MM.1S (cell line): ENCODE data around the gene CHI3L1.

ENCODE experiments used
- DNase-seq: peaks from one replicate; pipeline ENCODE4 v3.0.0-alpha.2; 2015
- H2AFZ ChIP-seq: fragments of 300-600 bp; sonication (generic); 2 replicates; pipeline ENCODE4 v1.6.0; 2016; ENCODE audit warnings: antibody characterized with exemption, low read length
- H3F3A ChIP-seq: fragments of 300-600 bp; sonication (generic); 2 replicates; pipeline ENCODE4 v1.6.1; 2016; ENCODE audit warnings: mild to moderate bottlenecking, antibody characterized with exemption, low read length, moderate library complexity, mixed read lengths; ENCODE audit not compliant: insufficient read depth
- H3K27ac ChIP-seq: fragments of 300-600 bp; sonication (generic); 2 replicates; pipeline ENCODE4 v1.5.1; 2016; ENCODE audit warnings: mild to moderate bottlenecking, low read length
- H3K27me3 ChIP-seq: fragments of 300-600 bp; sonication (generic); replicated peaks from 2 replicates; pipeline ENCODE4 v1.6.0; 2016; ENCODE audit warnings: low read length; ENCODE audit not compliant: insufficient read depth
- H3K36me3 ChIP-seq: fragments of 300-600 bp; sonication (generic); replicated peaks from 2 replicates; pipeline ENCODE4 v1.6.1; 2016; ENCODE audit warnings: mild to moderate bottlenecking, low read length, mixed read lengths; ENCODE audit not compliant: insufficient read depth
- H3K4me1 ChIP-seq: fragments of 300-600 bp; sonication (generic); 2 replicates; pipeline ENCODE4 v1.6.1; 2016; ENCODE audit warnings: low read length, mixed read lengths
- H3K4me2 ChIP-seq: fragments of 300-600 bp; sonication (generic); 2 replicates; pipeline ENCODE4 v1.6.0; 2016; ENCODE audit warnings: low read depth, low read length
- H3K4me3 ChIP-seq: fragments of 300-600 bp; sonication (generic); 2 replicates; pipeline ENCODE4 v1.5.1; 2016; ENCODE audit warnings: low read length, mixed read lengths
- H3K79me2 ChIP-seq: fragments of 300-600 bp; sonication (generic); 2 replicates; pipeline ENCODE4 v1.6.1; 2016; ENCODE audit warnings: mixed run types, low read length, mixed read lengths
- H3K9ac ChIP-seq: fragments of 300-600 bp; sonication (generic); 2 replicates; pipeline ENCODE4 v1.6.1; 2016; ENCODE audit warnings: low read length, mixed read lengths
- H3K9me2 ChIP-seq: fragments of 300-600 bp; sonication (generic); replicated peaks from 2 replicates; pipeline ENCODE4 v1.6.1; 2016; ENCODE audit warnings: mild to moderate bottlenecking, low read length, mixed read lengths; ENCODE audit not compliant: insufficient read depth
- H3K9me3 ChIP-seq: fragments of 300-600 bp; sonication (generic); replicated peaks from 2 replicates; pipeline ENCODE4 v1.6.1; 2016; ENCODE audit warnings: mild to moderate bottlenecking, low read length, mixed read lengths; ENCODE audit not compliant: insufficient read depth
- H4K20me1 ChIP-seq: fragments of 300-600 bp; sonication (generic); 2 replicates; pipeline ENCODE4 v1.6.1; 2016; ENCODE audit warnings: mild to moderate bottlenecking, low read length, moderate library complexity, mixed read lengths; ENCODE audit not compliant: insufficient read depth
- CTCF ChIP-seq: fragments of 300-600 bp; sonication (generic); IDR thresholded peaks from 2 replicates; pipeline ENCODE4 v1.5.1; 2016; ENCODE audit warnings: antibody characterized with exemption, low read length, mixed read lengths
- EZH2 ChIP-seq: fragments of 300-600 bp; sonication (generic); optimal IDR thresholded peaks from 2 replicates; pipeline ENCODE3; 2017; ENCODE audit warnings: low read depth, mild to moderate bottlenecking, antibody characterized with exemption, low read length, mixed read lengths
- EZH2phosphoT487 ChIP-seq: fragments of 300-600 bp; sonication (generic); IDR thresholded peaks from 2 replicates; pipeline ENCODE4 v1.6.1; 2018; ENCODE audit warnings: antibody characterized with exemption, low read length

Gene CHI3L1

DNA sequence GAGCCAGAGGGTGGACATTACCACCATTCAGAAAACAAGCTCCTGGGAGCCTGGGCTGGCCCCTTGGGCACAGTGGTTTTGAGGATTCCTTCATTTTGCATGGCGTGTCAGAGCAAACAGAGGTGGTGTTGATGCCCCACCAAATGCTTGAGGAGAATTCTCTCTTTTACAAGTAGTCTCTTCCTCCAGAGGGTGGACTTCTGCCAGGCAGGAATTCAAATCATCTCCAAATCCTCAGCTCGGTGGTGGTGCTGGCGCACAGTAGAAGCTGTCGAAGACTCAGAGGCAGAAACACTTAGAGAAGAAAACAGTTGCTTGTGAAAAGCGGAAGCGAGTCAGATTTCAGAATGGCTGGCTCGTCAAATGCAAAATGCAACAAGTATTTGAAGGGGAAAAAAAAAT is 3.4 kb upstream of the CHI3L1 start:
- H3K4me3 ChIP-seq = no peak overlapping the region
- H3K4me1 ChIP-seq = no peaks in the 10 kb centered on the region
- DNase-seq = no peak
- no peaks in the 10 kb centered on the region for H3K27me3 ChIP-seq
- H3F3A ChIP-seq = no peaks in the 10 kb centered on the region
- H3K79me2 ChIP-seq = no peaks in the 10 kb centered on the region
- no peaks in the 10 kb centered on the region for H3K9me2 ChIP-seq
- no peaks in the 10 kb centered on the region for H3K36me3 ChIP-seq
- H3K9ac ChIP-seq = no peak overlapping the region
- no peak overlapping the region for H3K27ac ChIP-seq
- no peak overlapping the region for H3K4me2 ChIP-seq
- H3K9me3 ChIP-seq = no peaks in the 10 kb centered on the region
- H4K20me1 ChIP-seq = no peaks in the 10 kb centered on the region
- H2AFZ ChIP-seq = no peak overlapping the region
- TF ChIP-seq EZH2phosphoT487 (no peak), CTCF (no peak), EZH2 (no peak)

DNA sequence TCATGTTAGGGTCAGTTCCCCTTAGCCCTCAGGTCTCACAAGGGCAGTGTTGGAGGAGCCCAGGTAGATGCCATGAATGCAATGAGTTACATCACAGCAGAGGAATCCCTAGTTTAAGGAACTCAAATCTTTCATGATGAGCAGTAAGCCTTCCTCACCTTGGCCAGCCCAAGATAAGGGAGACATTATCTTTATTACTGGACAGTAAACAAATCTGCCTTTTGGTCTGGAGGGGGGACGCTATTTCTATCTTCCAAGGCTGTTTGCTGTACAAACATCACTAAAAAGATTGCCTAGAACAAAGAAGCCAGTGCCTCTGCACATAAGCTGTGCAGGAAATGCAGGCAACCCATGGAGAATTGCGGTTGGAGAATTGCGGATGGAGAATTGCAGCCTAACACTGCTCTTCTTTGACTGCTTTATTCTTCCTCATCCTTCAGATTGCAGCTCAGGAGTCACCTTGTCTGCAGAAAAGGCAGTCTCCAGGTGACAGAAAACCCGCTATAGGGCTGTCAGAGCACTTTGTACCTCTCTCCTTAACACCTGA is 2.3 kb upstream of the CHI3L1 start:
- Histone ChIP-seq H3K27me3 (no peaks in the 10 kb centered on the region), H3K4me1 (no peaks in the 10 kb centered on the region), H2AFZ (no peak overlapping the region), H3K36me3 (no peaks in the 10 kb centered on the region), H3K9me3 (no peaks in the 10 kb centered on the region), H3K4me3 (no peak overlapping the region), H3K4me2 (no peak overlapping the region), H3K9ac (no peak overlapping the region), H3K9me2 (no peaks in the 10 kb centered on the region), H3F3A (no peaks in the 10 kb centered on the region), H3K27ac (no peak overlapping the region), H3K79me2 (no peaks in the 10 kb centered on the region), H4K20me1 (no peaks in the 10 kb centered on the region)
- DNase-seq = no peak
- TF ChIP-seq CTCF = no peak
- no peak for TF ChIP-seq EZH2phosphoT487
- no peak for TF ChIP-seq EZH2

- Histone ChIP-seq H3K36me3 (no peaks in the 10 kb centered on the region), H3K9me3 (no peaks in the 10 kb centered on the region), H2AFZ (no peak overlapping the region), H3K27me3 (no peaks in the 10 kb centered on the region), H3F3A (no peaks in the 10 kb centered on the region), H4K20me1 (no peaks in the 10 kb centered on the region), H3K4me1 (no peaks in the 10 kb centered on the region), H3K4me3 (no peak overlapping the region), H3K9ac (no peak overlapping the region), H3K4me2 (no peak overlapping the region), H3K27ac (no peak overlapping the region), H3K9me2 (no peaks in the 10 kb centered on the region), H3K79me2 (no peaks in the 10 kb centered on the region)
- TF ChIP-seq EZH2phosphoT487 (no peak), CTCF (no peak), EZH2 (no peak)
- no peak for DNase-seq
Observed at GRCh38 chr1:203187689-203188264, 1.3 kb upstream of the CHI3L1 start.
